Endothelial cell of umbilical vein (primary cell): Measurements from ENCODE around the gene SIVA1. TPM values are rescaled to one million over a fixed set of nuclear protein-coding genes. Genes with fewer than 3 reads are reported as not detected.

ENCODE experiments used
- BruUV-seq: library from RNA; stranded (reverse); fragments of 400-500 nt; replicated peaks from 2 replicates; lab custom pipeline; 2021; lab: Mats Ljungman, UMichigan
- CTCF ChIA-PET: fragments of 300-600, 350-600 bp; sonication (Branson Sonifier 250); formaldehyde crosslinking; loops from one replicate; lab custom pipeline; 2021; ENCODE audit warnings: antibody characterized with exemption, inconsistent platforms; lab: Charles Lee
- POLR2A ChIA-PET: fragments of 300-600, 350-600 bp; sonication (Branson Sonifier 250); formaldehyde crosslinking; loops from one replicate; lab custom pipeline; 2021; ENCODE audit warnings: antibody characterized with exemption, inconsistent platforms; lab: Charles Lee
- DNase-seq: peaks from one replicate; pipeline ENCODE4 v3.0.0-alpha.2; 2011; ENCODE audit warnings: low read depth, low spot score
- FAIRE-seq: peaks from 2 replicates; lab custom pipeline; 2011; peaks lifted over from hg19 to GRCh38; lab: Jason Lieb, UNC
- H2AFZ ChIP-seq: 2 replicates; pipeline ENCODE4 v1.6.0; 2012; ENCODE audit warnings: low read depth, low read length, control low read depth, inconsistent platforms
- H3K27ac ChIP-seq: 2 replicates; pipeline ENCODE4 v1.5.1; 2011; ENCODE audit warnings: low read depth, mild to moderate bottlenecking, control low read depth, low read length, moderate library complexity; ENCODE audit not compliant: insufficient read depth
- H3K27me3 ChIP-seq, 2 experiments: 2 replicates each; pipeline versions ENCODE4 v1.6.0 to v1.6.1; 2011; ENCODE audit warnings: low read length in 2 of 2, mixed read lengths in 1 of 2; ENCODE audit not compliant: control insufficient read depth in 2 of 2, insufficient read depth in 2 of 2
- H3K36me3 ChIP-seq, 2 experiments: 2 replicates in 1 of 2; 3 replicates in 1 of 2; pipeline ENCODE4 v1.5.1; 2011; ENCODE audit warnings: low read length in 2 of 2, mild to moderate bottlenecking in 1 of 2, moderate library complexity in 1 of 2; ENCODE audit not compliant: control insufficient read depth in 2 of 2, insufficient read depth in 2 of 2; ENCODE audit errors: extremely low read depth in 1 of 2
- H3K4me1 ChIP-seq: 3 replicates; pipeline ENCODE4 v1.5.1; 2011; ENCODE audit warnings: mild to moderate bottlenecking, low read length; ENCODE audit not compliant: control insufficient read depth, insufficient read depth; ENCODE audit errors: extremely low read depth
- H3K4me2 ChIP-seq: 2 replicates; pipeline ENCODE4 v1.6.1; 2011; ENCODE audit warnings: low read length, control low read depth, mixed read lengths; ENCODE audit not compliant: insufficient read depth
- H3K4me3 ChIP-seq, 3 experiments: fragments of 200-600 bp in 1 of 3; sonication (generic), shearing (Covaris generic) in 1 of 3; replicated peaks in 1 of 3; 2 replicates each; pipeline ENCODE4 v1.5.1; 2011 to 2016; ENCODE audit warnings: control low read depth in 3 of 3, low read length in 3 of 3, mild to moderate bottlenecking in 2 of 3, inconsistent platforms in 1 of 3, low read depth in 1 of 3, moderate library complexity in 1 of 3; ENCODE audit not compliant: insufficient read depth in 1 of 3
- H3K79me2 ChIP-seq: 2 replicates; pipeline ENCODE4 v1.6.0; 2012; ENCODE audit warnings: low read length, inconsistent platforms; ENCODE audit not compliant: control insufficient read depth, insufficient read depth
- H3K9ac ChIP-seq: replicated peaks from 2 replicates; pipeline ENCODE3; 2011; ENCODE audit warnings: low read length, control low read depth; ENCODE audit not compliant: insufficient read depth; ENCODE audit errors: extremely low read depth
- H3K9me1 ChIP-seq: replicated peaks from 3 replicates; pipeline ENCODE4 v1.6.0; 2011; ENCODE audit warnings: mild to moderate bottlenecking, low read length; ENCODE audit not compliant: control insufficient read depth, insufficient read depth; ENCODE audit errors: extremely low read depth
- H3K9me3 ChIP-seq: replicated peaks from 2 replicates; pipeline ENCODE4 v1.5.1; 2012; ENCODE audit warnings: low read length, inconsistent platforms; ENCODE audit not compliant: control insufficient read depth, insufficient read depth
- H4K20me1 ChIP-seq: replicated peaks from 2 replicates; pipeline ENCODE3; 2011; ENCODE audit warnings: mild to moderate bottlenecking, low read length; ENCODE audit not compliant: control insufficient read depth, insufficient read depth; ENCODE audit errors: extremely low read depth
- CTCF ChIP-seq, 2 donors: IDR thresholded peaks; 1 replicate in 1 of 2; 2 replicates in 1 of 2; pipeline ENCODE4 v1.5.1; 2011; ENCODE audit warnings: low read length in 2 of 2, mild to moderate bottlenecking in 2 of 2, moderate library complexity in 2 of 2, control low read depth in 1 of 2, inconsistent platforms in 1 of 2, low read depth in 1 of 2; ENCODE audit not compliant: insufficient read depth in 1 of 2; ENCODE audit errors: extremely low read depth in 1 of 2
- EZH2 ChIP-seq: IDR thresholded peaks from 2 replicates; pipeline ENCODE4 v1.6.1; 2012; ENCODE audit warnings: borderline replicate concordance, low read depth, mild to moderate bottlenecking, moderate library complexity, low read length, inconsistent platforms; ENCODE audit not compliant: severe bottlenecking
- FOS ChIP-seq: IDR thresholded peaks from 2 replicates; pipeline ENCODE4 v1.6.1; 2011; ENCODE audit warnings: mild to moderate bottlenecking, low read length, moderate library complexity, borderline replicate concordance; ENCODE audit not compliant: insufficient read depth
- GATA2 ChIP-seq: IDR thresholded peaks from 2 replicates; pipeline ENCODE4 v1.7.0; 2011; ENCODE audit warnings: low read depth, mild to moderate bottlenecking, moderate library complexity, mixed read lengths, low read length; ENCODE audit not compliant: insufficient read length, insufficient read depth
- JUN ChIP-seq: IDR thresholded peaks from 2 replicates; pipeline ENCODE4 v1.6.1; 2011; ENCODE audit warnings: borderline replicate concordance, low read depth; ENCODE audit not compliant: insufficient read length, insufficient read depth
- MYC ChIP-seq: IDR thresholded peaks from one replicate; pipeline ENCODE4 v1.6.1; 2011; ENCODE audit warnings: mild to moderate bottlenecking, low read depth, low read length
- POLR2A ChIP-seq: IDR thresholded peaks from 2 replicates; pipeline ENCODE4 v1.6.1; 2012; ENCODE audit warnings: low read depth, mild to moderate bottlenecking, control low read depth, low read length
- POLR2AphosphoS5 ChIP-seq: IDR thresholded peaks from 2 replicates; pipeline ENCODE4 v1.6.1; 2012; ENCODE audit warnings: low read depth, mild to moderate bottlenecking, control low read depth, low read length, moderate library complexity; ENCODE audit not compliant: insufficient read depth
- dilution Hi-C: fragments of 300-500 bp; cut with MboI; formaldehyde crosslinking; loops from one replicate; pipeline ENCODE4 v1.15.0; 2019; ENCODE audit warnings: low sequenced_read_pairs; ENCODE audit not compliant: extremely low pct_ligation_motif_present
- intact Hi-C: fragments of 100-400 bp; cut with micrococcal nuclease; formaldehyde crosslinking; loops from one replicate; pipeline ENCODE4 v1.10.0; 2022
- polyA plus RNA-seq, 4 experiments: library from polyadenylated mRNA; depleted of rRNA in 3 of 4; stranded (reverse) in 3 of 4; unstranded in 1 of 4; fragments of >200 nt; gene quantifications; 2 replicates each; pipeline versions ENCODE4 v1.2.1 to v1.2.3, GENCODE V29; 2011 to 2012; ENCODE audit warnings: missing spikeins in 1 of 4
- total RNA-seq: library from RNA; stranded (reverse); gene quantifications from 2 replicates; pipeline ENCODE4 v1.2.3, GENCODE V29; 2021
- TF ChIP-seq, protein P1 (sequence below): IDR thresholded peaks from 2 replicates; pipeline ENCODE4 v1.6.1; 2011; ENCODE audit not compliant: insufficient read depth, insufficient read length

SIVA1 gene
- total and polyA plus RNA-seq, 2 donors (not counting 3 experiments of a cell fraction or from before 2014, with no cell fraction given) = 101 to 299 TPM

DNA sequence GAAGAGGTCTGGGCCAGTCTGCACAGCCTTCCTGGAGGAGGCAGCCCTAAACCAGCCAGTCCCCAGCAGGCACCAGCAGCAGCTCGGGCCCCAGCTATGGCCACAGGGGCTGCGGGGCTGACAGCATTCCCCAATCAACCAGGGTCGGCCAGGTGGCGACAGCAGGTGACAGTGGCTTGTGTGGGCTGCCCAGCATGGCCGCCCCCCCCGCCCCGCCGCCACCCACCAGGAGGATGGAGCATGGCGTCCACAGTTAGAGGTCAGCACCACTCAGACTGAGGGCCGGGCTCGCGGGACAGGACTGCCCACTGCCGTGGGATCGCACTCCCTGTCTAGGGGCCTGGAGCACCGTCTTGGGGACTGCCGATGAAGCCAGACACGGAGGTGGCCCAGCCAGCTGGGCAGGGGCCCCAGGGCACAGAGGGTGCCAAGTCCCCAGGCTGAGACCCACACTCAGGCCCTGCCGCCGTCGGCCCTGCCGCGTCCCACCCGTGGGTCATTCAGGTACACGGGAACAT, 27.6 kb downstream of the SIVA1 start:
- CTCF ChIA-PET = interaction anchor here (1.2 to 4.4 kb wide), 2 partner anchors 12 to 45 kb away, joined by 3 to 31 read pairs; no protein-coding TSS in a partner anchor
- Histone ChIP-seq H3K9me3 (no peaks in the 10 kb centered on the region), H3K27ac (no peak overlapping the region), H4K20me1 (no peaks in the 10 kb centered on the region), H3K36me3 (peaks cover 4 to 15% of the 10 kb centered on the region in 2 experiments), H3K27me3 (no peaks in the 10 kb centered on the region), H3K4me3 (no peak overlapping the region), H3K4me2 (no peak overlapping the region), H3K79me2 (peaks cover 6% of the 10 kb centered on the region), H3K9me1 (no peaks in the 10 kb centered on the region), H3K4me1 (no peaks in the 10 kb centered on the region), H2AFZ (no peak overlapping the region), H3K9ac (no peak overlapping the region)
- TF ChIP-seq POLR2AphosphoS5 = no peak
- intact Hi-C loops = no loop called here
- POLR2A ChIA-PET = no interaction called here
- no TSS peak for BruUV-seq
- FAIRE-seq (no peak), DNase-seq (no peak)
- dilution Hi-C loops = no loop called here

GRCh38 chr14:104781271-104782077, 28.5 kb downstream of the SIVA1 start:
- BruUV-seq = no TSS peak
- Histone ChIP-seq H3K4me2 (no peak overlapping the region), H2AFZ (no peak overlapping the region), H4K20me1 (no peaks in the 10 kb centered on the region), H3K4me3 (no peak overlapping the region), H3K27me3 (no peaks in the 10 kb centered on the region), H3K9me3 (no peaks in the 10 kb centered on the region), H3K9ac (no peak overlapping the region), H3K4me1 (no peaks in the 10 kb centered on the region), H3K79me2 (peaks cover 8% of the 10 kb centered on the region), H3K36me3 (peaks cover 4 to 13% of the 10 kb centered on the region in 2 experiments), H3K27ac (no peak overlapping the region), H3K9me1 (no peaks in the 10 kb centered on the region)
- ChIA-PET POLR2A (no interaction called here), CTCF (interaction anchor here (0.9 to 4.4 kb wide), 3 partner anchors 11 to 45 kb away, joined by 3 to 31 read pairs (median 3); no protein-coding TSS in a partner anchor)
- dilution Hi-C loops (no loop called here), intact Hi-C loops (no loop called here)
- DNase-seq (no peak), FAIRE-seq (no peak)
- TF ChIP-seq POLR2A = no peak
- TF ChIP-seq JUN = no peak
- no peak for TF ChIP-seq EZH2
- TF ChIP-seq MYC = no peak
- TF ChIP-seq CTCF (IDR thresholded peaks at IDR 0.05; ENCODE audit: extremely low read depth in 1 of 2, insufficient read depth in 1 of 2, low read depth in 1 of 2, low read length in 2 of 2) = no peak
- no peak for TF ChIP-seq POLR2AphosphoS5
- TF ChIP-seq GATA2 = no peak
- TF ChIP-seq FOS = no peak
- TF ChIP-seq, protein P1, sequence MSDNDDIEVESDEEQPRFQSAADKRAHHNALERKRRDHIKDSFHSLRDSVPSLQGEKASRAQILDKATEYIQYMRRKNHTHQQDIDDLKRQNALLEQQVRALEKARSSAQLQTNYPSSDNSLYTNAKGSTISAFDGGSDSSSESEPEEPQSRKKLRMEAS = no peak
